Tibial nerve (tissue), 4 donors: ENCODE data around the gene DLST.

ENCODE experiments used
- CTCF ChIP-seq, 5 experiments: fragments of 200-600 bp in 3 of 5; fragments of 450-650 bp in 2 of 5; sonication (generic) in 3 of 5; IDR thresholded peaks; one replicate each; pipeline ENCODE4 v1.5.1; 2016 to 2019; ENCODE audit warnings: antibody characterized with exemption in 5 of 5, mild to moderate bottlenecking in 3 of 5, moderate library complexity in 2 of 5
- EP300 ChIP-seq, 2 donors: sonication (generic); formaldehyde crosslinking; IDR thresholded peaks; one replicate each; pipeline ENCODE4 v1.6.1; 2017; ENCODE audit warnings: antibody characterized with exemption in 2 of 2, mild to moderate bottlenecking in 1 of 2
- POLR2A ChIP-seq, 2 donors: fragments of 450-650 bp; IDR thresholded peaks; one replicate each; pipeline ENCODE4 v1.6.1; 2017; ENCODE audit warnings: antibody characterized with exemption in 2 of 2, mild to moderate bottlenecking in 2 of 2, moderate library complexity in 2 of 2

GRCh38 chr14:74920281-74920680 lies 38.6 kb downstream of the DLST start:
- no peak for TF ChIP-seq EP300 (IDR thresholded peaks at IDR 0.05)
- TF ChIP-seq CTCF (IDR thresholded peaks at IDR 0.05), result no peak
- TF ChIP-seq POLR2A (IDR thresholded peaks at IDR 0.05), result no peak
